ENCODE measurements around the gene KLC1.

KLC1 gene

DNA sequence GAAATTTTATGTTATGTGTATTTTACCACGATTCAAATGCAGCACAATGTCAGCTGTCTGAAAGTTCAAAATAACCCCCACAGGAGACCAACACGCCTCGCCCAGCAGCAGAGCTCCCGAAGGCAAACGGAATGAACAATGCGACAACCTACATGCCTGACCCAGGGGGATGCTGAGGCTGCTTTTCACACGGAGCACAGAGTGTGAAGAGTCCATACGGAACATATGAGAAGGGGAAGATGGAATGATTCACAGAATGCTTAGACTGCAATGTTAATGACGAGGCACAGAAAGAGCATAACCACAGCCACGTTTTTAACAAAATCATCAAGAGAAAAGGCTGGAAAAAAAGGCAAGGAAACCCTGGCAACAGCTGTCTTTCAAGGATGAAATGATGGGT is 109.2 kb downstream of the KLC1 start:
- no peak for DNase-seq

DNA sequence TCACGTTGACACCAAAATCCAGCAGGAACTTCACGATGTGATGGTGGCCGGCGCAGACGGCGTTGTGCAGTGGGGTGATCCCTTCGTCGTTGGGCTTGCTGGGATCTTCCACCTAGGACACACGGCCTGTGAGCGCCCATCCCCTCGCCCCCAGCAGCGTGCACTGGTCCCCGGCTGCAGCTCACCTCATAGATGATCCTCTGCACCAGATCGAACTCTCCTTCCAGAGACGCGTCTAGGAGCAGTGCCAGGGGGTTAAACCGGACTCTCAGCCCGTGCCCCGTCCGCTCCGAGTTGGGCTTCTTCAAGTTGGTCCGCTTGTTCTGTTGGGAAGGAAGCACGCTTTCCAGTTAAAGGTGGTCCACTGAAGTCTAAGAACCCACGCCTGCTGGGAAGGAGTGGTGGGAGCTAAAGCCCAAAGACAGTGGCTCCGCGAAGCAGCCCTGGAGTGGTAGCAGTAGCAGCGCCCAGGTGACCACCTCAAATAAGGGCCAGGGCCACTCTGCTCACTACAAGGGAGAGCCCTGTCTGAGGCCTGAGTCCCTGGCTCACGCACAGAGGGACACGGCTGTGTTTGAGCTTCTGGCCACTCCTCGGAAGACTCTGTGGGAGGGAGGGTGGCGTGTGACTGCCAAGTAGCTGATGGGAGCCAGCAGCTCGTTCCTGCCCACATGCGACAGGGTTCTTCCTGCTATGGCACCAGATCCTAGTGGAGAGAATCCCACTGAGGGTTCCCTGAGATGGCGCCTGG is 109.9 kb downstream of the KLC1 start:
- no peak for DNase-seq

DNA sequence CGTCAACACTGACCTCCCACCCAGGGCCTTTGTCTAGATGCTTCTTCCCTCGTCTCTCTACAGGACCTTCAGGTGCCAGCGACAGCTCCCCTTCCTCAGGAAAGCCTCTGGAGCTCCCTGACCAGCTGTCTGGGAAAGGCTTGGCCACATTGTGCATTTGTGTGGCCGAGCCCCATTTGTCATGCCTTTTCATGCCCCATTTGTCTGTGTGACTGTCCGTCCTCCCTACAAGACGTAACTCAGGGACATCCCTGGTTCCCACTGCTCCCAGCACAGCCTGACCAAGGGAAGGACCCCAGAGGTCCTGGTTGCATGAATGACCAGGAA is 110.4 kb downstream of the KLC1 start:
- no peak for DNase-seq

- DNase-seq, result no peak
These were observed 110.9 kb downstream of the KLC1 start for GRCh38 chr14:103739793-103740501.

GRCh38 chr14:103740991-103741689 is 112.1 kb downstream of the KLC1 start:
- no peak for DNase-seq

GRCh38 chr14:103741876-103742275 is 112.9 kb downstream of the KLC1 start:
- DNase-seq, result no peak

GRCh38 chr14:103742499-103743255 is 113.7 kb downstream of the KLC1 start:
- DNase-seq, result no peak

DNA sequence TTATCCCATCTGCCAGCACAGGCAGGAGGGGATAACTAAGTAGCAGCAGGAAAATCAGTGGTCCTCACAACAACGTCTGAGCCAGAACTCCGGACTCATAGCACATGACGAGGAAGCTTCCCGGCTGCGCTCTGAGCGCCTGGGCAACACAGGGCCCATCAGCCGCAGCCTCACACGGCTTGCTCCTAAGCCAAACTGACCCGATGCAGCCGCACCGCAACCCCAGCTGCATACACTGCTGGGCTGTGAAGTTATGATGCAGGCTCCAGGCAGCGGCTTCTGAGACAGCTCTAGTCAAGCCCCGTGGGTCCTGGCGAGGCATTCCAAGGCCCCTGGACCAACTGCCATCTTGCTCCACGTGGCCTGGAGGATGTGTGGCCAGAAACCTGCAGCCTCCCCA is 114.7 kb downstream of the KLC1 start:
- DNase-seq, result no peak

DNA sequence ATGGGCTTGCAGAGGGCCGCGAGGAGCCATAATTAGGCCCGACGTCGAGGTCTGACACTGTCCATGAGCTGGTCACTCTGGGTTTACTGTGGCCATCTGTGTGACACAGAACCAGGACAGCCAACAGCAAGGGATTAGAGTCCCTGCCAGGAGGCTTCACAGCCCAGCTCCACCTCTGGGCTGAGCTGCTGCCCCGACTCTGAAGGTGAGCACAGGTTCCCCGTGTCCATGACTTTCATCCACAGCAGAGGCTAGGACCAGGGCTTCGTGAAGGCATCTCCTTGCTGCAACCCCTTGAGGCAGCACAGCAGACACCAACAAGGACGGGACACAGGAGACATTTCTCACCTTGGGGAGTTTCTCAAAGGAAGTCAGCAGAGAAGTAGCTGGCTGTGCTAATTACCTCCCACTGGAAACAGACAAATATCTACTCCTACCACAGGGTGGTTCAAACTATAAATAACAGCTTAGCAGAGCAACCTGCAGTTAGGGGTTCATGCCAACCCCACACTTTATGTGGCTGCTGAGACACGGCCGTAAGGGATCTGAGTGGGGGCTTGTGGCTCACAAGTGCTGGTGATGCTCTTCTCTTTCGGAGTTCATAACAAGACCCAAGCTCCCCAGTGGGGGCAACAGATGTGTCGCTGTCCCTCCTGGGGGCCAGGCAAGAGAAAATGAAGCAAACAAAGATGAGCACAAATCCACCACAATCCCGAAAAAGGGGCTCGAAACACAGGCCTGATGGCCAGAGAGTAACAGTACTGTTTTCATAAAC is 115.8 kb downstream of the KLC1 start:
- no peak for DNase-seq

GRCh38 chr14:103745424-103745823 is 116.4 kb downstream of the KLC1 start:
- no peak for DNase-seq

DNA sequence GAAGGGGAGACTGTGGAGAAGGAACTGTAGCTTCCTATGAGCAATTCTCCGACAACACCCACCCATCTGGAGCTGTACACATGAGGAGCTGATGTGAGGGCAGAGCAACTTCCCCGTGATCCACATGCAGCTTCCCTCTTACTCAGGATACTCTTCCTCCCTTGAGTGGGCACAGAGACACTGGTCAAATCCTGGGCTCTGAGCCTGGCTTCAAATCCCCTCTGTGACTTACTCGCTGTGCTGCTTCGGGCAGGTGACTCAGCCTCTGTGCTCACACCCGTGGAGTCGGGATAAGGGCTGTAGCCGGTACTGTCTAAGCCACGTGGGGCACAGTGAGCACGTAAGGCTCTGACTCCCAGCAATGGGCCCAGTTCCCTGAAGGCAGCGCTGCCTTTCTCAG is 117.7 kb downstream of the KLC1 start:
- no peak for DNase-seq

- DNase-seq, result peak; percentile 55
These were observed 119.5 kb downstream of the KLC1 start for GRCh38 chr14:103748534-103748857.

GRCh38 chr14:103749452-103749851 is 120.4 kb downstream of the KLC1 start:
- DNase-seq, result no peak

- no peak for DNase-seq
These were observed 120.8 kb downstream of the KLC1 start for GRCh38 chr14:103749860-103750259.
